ENCODE data around the gene TRMT13.

DNA sequence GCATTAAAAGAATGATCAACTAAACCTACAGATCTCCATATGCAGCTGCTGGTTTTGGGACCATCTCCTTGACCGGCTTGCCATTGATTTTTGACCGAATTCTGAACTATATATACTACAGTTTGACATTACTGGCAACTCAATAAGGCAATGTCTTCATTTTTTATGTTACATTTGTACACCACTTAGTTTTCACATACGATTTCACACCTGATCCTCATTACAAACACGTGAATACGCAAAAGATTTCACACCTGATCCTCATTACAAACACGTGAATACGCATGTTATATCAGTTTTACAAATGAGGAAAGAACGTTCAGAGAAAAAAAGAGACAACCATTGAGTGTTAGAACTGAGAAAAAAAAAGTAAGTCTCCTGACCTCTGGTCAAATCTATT is 1.3 kb upstream of the TRMT13 start:
- no peak for TF ChIP-seq CTCF (IDR thresholded peaks at IDR 0.05)
- no peak for TF ChIP-seq POLR2A (IDR thresholded peaks at IDR 0.05)
